ENCODE data around the gene NIPBL.

- TF ChIP-seq EZH2 (IDR thresholded peaks at IDR 0.05; ENCODE audit: low read length, missing control alignments) (no peak), CTCF (conservative IDR thresholded peaks at IDR 0.05 in 1 of 2, IDR thresholded peaks at IDR 0.05 in 1 of 2; ENCODE audit: low read depth in 1 of 2, low read length in 2 of 2) (no peak)
Measured at GRCh38 chr5:36842087-36842486, 34.5 kb upstream of the NIPBL start.
